ENCODE measurements around the gene KIRREL2.

GRCh38 chr19:35909684-35910035 lies 52.9 kb downstream of the KIRREL2 start:
- TF ChIP-seq CTCF (IDR thresholded peaks at IDR 0.05) (no peak), POLR2A (IDR thresholded peaks at IDR 0.05) (no peak)

Data from Peyer's patch (tissue), 4 donors.